ENCODE measurements around the gene NUDT8.
"Not testable (repeated sequence)": the region's sequence is repeated elsewhere in the genome, so short reads cannot be mapped to it uniquely, and the experiment has no call there.

NUDT8 gene

GRCh38 chr11:67631853-67632174 lies 2.1 kb upstream of the NUDT8 start:
- DNase-seq: no peak
- intact Hi-C loops (cut with DNase I): no loop called here

DNA sequence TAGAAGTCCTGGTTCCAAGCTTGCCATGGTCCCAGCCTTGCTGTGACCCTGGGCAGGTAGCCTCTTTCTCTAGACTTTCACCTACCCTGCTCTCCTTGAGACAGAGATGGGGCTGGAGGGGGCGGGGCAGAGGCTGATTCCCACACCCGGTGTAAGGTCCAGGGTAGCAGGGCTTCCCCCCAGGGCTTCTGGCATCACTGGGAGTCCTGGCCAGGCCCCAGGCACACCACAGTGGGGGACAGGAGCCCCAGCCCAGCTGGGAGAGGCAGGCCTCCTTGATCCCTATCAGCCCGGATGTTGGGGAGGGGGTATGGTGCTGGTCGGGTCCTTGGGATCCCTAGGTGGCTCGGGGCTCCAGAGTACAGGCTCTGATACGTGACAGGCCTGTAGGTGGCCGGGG lies 1.7 kb upstream of the NUDT8 start:
- intact Hi-C loops (cut with DNase I): no loop called here
- peak in 3 of 10 donors; percentile 62 to 77 (median 76) for DNase-seq

DNA sequence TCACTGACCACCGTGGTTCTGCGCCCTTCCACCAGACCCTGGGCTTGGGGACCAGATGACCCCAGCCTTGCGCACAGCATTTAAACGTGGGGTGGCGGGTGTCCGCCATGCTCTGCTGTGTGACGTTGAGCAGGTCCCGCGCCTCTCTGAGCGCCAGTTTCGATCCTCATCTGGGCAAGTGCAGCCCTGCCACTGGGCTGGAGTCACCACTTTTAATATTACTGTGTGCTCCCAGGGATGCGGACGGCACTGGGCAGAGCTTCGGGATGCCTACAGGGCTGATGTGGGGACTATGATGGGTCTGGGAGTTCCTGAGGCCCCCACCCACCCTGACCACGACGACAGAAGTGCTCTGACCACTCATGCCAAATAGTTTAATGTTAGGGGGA lies 1.2 kb upstream of the NUDT8 start:
- intact Hi-C loops (cut with DNase I): no loop called here
- peak in 1 of 10 donors; percentile 79 for DNase-seq

GRCh38 chr11:67630228-67630942 lies 648 bp upstream of the NUDT8 start:
- intact Hi-C loops (cut with DNase I): no loop called here
- peak; percentile 90 to 99 (median 96) for DNase-seq

DNA sequence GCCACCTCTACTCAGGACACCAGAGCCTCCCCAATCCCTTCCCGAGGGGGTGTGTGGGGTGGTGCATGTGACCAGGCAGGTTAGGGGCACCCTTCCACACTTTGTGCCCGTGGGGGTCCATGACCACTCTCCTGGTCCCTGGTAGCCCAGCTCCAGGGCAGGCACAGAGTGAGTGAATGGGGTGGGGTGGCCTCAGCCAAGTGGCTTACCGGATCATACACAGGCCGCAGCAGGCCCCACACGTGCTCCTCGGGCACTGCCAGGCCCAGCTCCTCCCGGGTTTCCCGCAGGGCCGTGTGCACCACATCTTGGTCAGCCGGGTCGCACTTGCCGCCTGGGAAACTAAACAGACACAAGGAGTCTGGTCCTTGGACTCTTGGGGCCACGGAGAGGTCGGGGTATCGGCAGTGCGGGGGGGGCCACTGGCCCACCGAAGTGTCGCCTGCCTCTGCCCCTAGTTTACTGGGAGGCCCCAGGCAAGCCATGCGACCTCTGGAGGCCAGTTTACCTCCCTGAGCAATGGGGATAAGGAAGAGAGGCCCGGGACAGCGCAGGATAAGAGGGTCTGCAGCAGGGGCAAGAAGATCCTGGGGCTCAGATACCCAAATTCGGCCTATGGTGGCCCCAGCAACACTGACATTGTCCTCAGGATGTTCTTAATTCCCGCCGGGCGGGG lies 889 bp downstream of the NUDT8 start:
- intact Hi-C loops (cut with DNase I): loop anchor here (5.0 kb wide), 1 partner anchor 178 kb away; no protein-coding TSS in a partner anchor
- DNase-seq: peak in 3 of 10 donors; percentile 58 to 81 (median 77)

DNA sequence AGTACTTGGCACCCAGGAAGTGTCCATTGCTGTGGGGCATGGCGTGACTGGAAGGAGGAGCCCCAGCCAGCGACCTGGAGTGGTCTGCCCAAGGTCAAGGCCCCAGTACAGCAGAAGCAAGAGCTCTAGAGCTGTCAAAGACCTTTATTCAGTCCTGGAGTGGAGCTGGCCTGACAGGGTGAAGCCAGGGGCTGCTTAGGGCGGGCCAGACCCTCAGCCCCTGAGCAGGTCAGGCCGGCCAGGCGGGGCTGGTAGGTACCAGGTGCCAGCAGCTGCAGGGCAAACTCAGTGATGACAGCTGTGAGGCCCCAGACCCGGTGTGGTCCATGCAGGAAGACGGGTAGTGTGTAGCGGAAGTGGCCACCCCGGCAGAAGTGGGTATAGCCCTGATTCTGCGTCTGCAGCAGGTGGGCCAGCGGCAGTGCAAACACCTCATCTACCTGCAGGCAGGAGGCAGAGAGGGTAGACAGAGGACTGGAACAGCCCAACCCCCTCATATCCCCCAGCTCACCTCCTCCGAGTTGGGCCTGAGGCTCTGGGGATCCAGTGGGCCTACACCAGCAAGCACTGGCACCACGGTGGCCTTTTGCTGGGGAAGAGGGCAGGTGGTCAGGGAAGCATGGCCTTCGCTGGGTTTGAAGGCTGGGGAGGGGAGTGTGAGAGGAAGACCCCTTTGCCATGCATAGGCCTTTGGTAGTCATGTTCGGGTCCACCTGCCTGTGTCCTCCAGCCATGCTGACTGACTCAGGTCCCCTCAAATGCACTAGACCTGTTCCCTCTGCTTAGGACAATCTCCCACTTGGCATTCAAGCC lies 1.7 kb downstream of the NUDT8 start:
- intact Hi-C loops (cut with DNase I): loop anchor here (5.0 kb wide), 1 partner anchor 179 kb away; no protein-coding TSS in a partner anchor
- peak in 3 of 10 donors; percentile 62 to 78 (median 62) for DNase-seq

DNA sequence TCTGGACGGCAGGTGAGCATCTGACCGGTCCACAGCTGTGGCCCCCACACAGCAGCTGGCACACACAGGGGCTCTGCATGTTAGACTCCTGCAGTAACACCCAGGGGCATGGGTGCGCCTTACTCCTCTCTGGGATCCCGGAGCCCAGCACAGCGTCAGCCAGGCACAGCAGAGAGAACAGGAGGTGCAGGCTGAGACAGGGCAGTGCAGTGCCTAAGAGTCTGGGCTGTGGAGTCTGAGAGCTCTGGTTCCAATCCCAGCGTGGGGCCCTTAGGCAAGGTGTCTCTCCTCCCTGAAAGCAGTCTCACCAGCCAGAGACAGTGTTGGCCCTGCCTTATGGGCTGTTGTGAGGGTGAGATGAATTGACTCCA lies 2.3 kb downstream of the NUDT8 start:
- intact Hi-C loops (cut with DNase I): loop anchor here (5.0 kb wide), 1 partner anchor 180 kb away; no protein-coding TSS in a partner anchor
- DNase-seq: peak in 2 of 10 donors; percentile 57 to 74

DNA sequence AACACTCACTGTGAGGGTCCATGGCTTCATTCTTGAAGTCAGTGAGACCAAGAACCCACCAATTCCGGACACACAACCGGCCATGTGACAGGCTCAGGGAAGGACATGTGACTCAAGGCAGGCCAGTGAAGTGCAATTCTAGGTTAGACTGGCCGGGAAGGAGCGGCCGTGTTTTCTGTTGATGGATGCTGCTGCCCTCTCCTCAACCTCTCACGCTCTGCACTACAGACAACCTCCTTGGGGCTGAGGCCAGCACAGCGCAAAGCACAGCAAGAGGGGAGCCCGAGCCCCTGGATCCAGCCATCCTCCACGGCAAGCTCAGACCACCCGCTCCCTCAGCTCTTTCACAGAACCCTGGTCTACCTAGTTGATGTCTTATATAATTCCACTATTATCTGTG lies 2.8 kb downstream of the NUDT8 start:
- intact Hi-C loops (cut with DNase I): loop anchor here (5.0 kb wide), 1 partner anchor 180 kb away; no protein-coding TSS in a partner anchor
- DNase-seq: peak in 2 of 10 donors; percentile 23 to 69

DNA sequence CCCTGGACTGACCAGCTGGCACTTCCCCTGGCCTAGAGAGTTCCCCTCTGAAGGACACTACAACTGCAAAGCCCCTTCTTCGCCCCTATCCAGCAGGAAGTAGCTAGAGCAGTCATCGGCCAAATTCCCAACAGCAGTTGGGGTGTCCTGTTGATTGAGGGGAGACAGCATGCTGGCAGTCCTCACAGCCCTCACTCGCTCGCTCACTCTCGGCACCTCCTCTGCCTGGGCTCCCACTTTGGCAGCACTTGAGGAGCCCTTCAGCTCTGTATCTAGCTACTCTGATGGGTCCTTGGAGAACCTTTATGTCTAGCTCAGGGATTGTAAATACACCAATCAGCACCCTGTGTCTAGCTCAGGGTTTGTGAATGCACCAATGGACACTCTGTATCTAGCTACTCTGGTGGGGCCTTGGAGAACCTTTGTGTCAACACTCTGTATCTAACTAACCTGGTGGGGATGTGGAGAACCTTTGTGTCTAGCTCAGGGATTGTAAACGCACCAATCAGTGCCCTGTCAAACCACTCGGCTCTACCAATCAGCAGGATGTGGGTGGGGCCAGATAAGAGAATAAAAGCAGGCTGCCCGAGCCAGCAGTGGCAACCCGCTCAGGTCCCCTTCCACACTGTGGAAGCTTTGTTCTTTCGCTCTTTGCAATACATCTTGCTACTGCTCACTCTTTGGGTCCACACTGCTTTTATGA lies 3.5 kb downstream of the NUDT8 start:
- intact Hi-C loops (cut with DNase I): loop anchor here (5.0 kb wide), 1 partner anchor 181 kb away; no protein-coding TSS in a partner anchor
- DNase-seq: peak in 2 of 10 donors; percentile 29 to 43

DNA sequence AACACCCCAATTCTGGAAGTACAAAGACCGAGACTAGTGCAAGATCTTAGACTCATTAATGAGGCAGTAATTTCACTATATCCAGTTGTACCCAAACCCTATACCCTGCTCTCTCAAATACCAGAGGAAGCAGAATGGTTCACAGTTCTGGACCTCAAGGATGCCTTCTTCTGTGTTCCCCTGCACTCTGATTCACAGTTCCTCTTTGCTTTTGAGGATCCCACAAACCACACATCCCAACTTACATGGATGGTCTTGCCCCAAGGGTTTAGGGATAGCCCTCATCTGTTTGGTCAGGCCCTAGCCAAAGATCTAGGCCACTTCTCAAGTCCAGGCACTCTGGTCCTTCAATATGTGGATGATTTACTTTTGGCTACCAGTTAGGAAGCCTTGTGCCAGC lies 5.9 kb downstream of the NUDT8 start:
- DNase-seq; intact Hi-C loops (cut with DNase I): not testable (repeated sequence)

GRCh38 chr11:67622905-67623304 lies 6.8 kb downstream of the NUDT8 start:
- intact Hi-C loops (cut with DNase I): not testable (repeated sequence)
- peak in 1 of 10 donors; percentile 63 for DNase-seq

GRCh38 chr11:67621928-67622327 lies 7.8 kb downstream of the NUDT8 start:
- intact Hi-C loops (cut with DNase I); DNase-seq: not testable (repeated sequence)

GRCh38 chr11:67620621-67621020 lies 9.1 kb downstream of the NUDT8 start:
- DNase-seq: peak in 2 of 10 donors; percentile 46 to 62
- intact Hi-C loops (cut with DNase I): not testable (repeated sequence)

DNA sequence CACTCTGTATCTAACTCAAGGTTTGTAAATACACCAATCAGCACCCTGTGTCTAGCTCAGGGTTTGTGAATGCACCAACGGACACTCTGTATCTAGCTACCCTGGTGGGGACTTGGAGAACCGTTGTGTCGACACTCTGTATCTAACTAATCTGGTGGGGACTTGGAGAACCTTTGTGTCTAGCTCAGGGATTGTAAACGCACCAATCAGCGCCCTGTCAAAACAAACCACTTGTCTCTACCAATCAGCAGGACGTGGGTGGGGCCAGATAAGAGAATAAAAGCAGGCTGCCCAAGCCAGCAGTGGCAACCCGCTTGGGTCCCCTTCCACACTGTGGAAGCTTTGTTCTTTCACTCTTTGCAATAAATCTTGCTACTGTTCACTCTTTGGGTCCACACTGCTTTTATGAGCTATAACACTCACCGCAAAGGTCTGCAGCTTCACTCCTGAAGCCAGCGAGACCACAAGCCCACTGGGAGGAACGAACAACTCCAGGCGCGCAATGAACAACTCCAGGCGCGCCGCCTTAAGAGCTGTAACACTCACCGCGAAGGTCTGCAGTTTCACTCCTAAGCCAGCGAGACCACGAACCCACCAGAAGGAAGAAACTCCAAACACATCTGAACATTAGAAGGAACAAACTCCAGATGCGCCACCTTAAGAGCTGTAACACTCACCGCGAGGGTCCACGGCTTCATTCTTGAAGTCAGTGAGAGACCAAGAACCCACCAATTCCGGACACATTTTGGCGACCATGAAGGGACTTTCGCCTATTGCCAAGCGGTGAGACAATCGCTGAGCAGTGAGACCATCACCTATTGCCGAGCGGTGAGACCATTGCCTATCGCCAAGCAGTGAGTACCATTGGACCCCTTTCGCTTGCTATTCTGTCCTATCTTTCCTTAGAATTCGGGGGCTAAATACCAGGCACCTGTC lies 9.8 kb downstream of the NUDT8 start:
- intact Hi-C loops (cut with DNase I): not testable (repeated sequence)
- peak in 1 of 10 donors; percentile 5 for DNase-seq

- intact Hi-C loops (cut with DNase I): not testable (repeated sequence)
- DNase-seq: peak in 2 of 10 donors; percentile 41 to 80
Observed at GRCh38 chr11:67618901-67619659, 10.7 kb downstream of the NUDT8 start.

DNA sequence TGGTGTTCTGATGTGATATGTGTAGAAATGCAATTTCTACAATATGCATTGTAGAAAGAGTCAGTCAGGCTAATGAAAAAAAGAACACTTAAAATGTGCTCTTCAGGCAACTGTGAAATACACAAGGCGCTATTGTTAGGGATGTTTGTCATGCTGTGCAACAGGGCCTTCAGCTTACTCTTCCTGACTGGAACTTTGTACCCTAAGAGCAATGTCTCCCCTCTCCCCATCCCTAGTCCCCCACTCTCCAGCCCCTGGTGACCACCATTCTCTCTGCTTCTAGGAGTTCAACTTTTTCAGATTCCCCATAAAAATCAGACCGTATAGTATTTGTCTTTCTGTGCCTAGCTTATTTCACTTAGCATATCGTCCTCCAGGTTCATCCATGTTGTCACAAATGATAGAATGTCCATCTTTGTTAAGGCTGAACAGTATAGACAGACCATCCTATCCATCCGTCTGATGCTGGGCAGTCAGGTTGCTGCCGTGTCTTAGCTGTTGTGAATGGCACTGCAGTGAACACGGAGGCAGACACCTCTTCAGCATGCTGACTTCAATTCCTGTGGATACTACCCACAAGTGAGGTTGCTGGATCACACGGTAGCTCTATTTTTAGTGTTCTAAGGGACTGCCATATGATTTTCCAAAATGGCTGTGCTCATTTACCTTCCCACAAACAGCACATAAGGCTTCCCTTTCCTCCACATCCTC lies 12.3 kb downstream of the NUDT8 start:
- intact Hi-C loops (cut with DNase I): no loop called here
- DNase-seq: peak in 2 of 10 donors; percentile 25 to 54

- peak in 3 of 10 donors; percentile 45 to 74 (median 68) for DNase-seq
- intact Hi-C loops (cut with DNase I): no loop called here
Observed at GRCh38 chr11:67616431-67617242, 13.1 kb downstream of the NUDT8 start.

All from posterior cingulate gyrus (tissue), 11 donors.